Right cardiac atrium (tissue), 5 donors: ENCODE results near the gene ZDHHC19. TPM values are rescaled to one million over a fixed set of nuclear protein-coding genes. Genes with fewer than 3 reads are reported as not detected.
A peak's percentile ranks its signal among the peaks of the same experiment; 100 is the strongest.
"Not testable (repeated sequence)": the region's sequence is repeated elsewhere in the genome, so short reads cannot be mapped to it uniquely, and the experiment has no call there.

ENCODE experiments used
- ATAC-seq, 2 donors: fragments of 200-7000 bp; cut with Tn5 transposase; one replicate each; pipeline versions ENCODE4 v1.8.0 to v1.9.1; 2020; ENCODE audit warnings: moderate library complexity in 2 of 2, mild to moderate bottlenecking in 1 of 2
- DNase-seq, 3 donors: peaks; one replicate each; pipeline ENCODE4 v3.0.0-alpha.2; 2020
- H3K27ac ChIP-seq: one replicate; pipeline ENCODE4 v1.5.1; 2013; ENCODE audit warnings: mild to moderate bottlenecking, low read length, control low read depth, moderate library complexity
- H3K27me3 ChIP-seq: one replicate; pipeline ENCODE4 v1.6.1; 2013; ENCODE audit not compliant: control insufficient read depth, insufficient read depth
- H3K4me1 ChIP-seq: one replicate; pipeline ENCODE4 v1.6.1; 2013; ENCODE audit warnings: low read length; ENCODE audit not compliant: control insufficient read depth, insufficient read depth
- H3K4me3 ChIP-seq: one replicate; pipeline ENCODE4 v1.5.1; 2013; ENCODE audit warnings: low read length, control low read depth
- H3K9me3 ChIP-seq: one replicate; pipeline ENCODE4 v1.6.1; 2013; ENCODE audit warnings: low read length; ENCODE audit not compliant: control insufficient read depth
- WGBS: extraction: QIAGEN DNeasy Blood & Tissue Kit; methylation state at CpG from one replicate; pipeline ENCODE4 v1.1.7; 2013; 5-methylcytosine and 5-hydroxymethylcytosine counted together
- intact Hi-C, 4 donors: fragments of 100-400 bp; cut with DNase I; formaldehyde crosslinking; loops; one replicate each; pipeline versions ENCODE4 v1.11.0 to v1.14.0; 2022 to 2023
- polyA plus RNA-seq: library from polyadenylated mRNA; stranded (reverse); fragments of 200-250 nt; gene quantifications from one replicate; pipeline ENCODE4 v1.2.3, GENCODE V29; 2013
- total RNA-seq, 4 donors: library from RNA; stranded (reverse); fragmentation: NEBNext Ultra II Directional; extraction: Animal tissue kit (Norgen Biotek cat#: 25700); gene quantifications; one replicate each; pipeline ENCODE4 v1.2.1, GENCODE V29; 2021
- donor health status: healthy with polysubstance abuse.
- donor health status: DM: no; HTN: yes; CAD: no.
- donor health status: DM: no; HTN: no; CAD: no.
- donor health status: DM: no; HTN: yes; CAD: no; lungs with severe emphysema.
- donor health status: DM: yes; HTN: yes; CAD: no.

ZDHHC19 gene
- total and polyA plus RNA-seq, 5 donors, result 1.9 TPM; not detected in 4

GRCh38 chr3:196214783-196215441 is 3.7 kb upstream of the ZDHHC19 start:
- ATAC-seq, result no peak
- DNase-seq, result no peak
- WGBS, result 81% methylated on average over 16 of the region's 16 CpGs
- H3K9me3 ChIP-seq, result no peaks in the 10 kb centered on the region
- no peaks in the 10 kb centered on the region for H3K27me3 ChIP-seq
- intact Hi-C loops, result no loop called here
- H3K4me1 ChIP-seq, result no peaks in the 10 kb centered on the region
- no peak overlapping the region for H3K4me3 ChIP-seq
- H3K27ac ChIP-seq, result no peak overlapping the region

- H3K27ac ChIP-seq, intact Hi-C loops, ATAC-seq, H3K4me1 ChIP-seq, DNase-seq, H3K4me3 ChIP-seq, H3K27me3 ChIP-seq, H3K9me3 ChIP-seq: not testable (repeated sequence)
- WGBS, result 87% methylated on average over 11 of the region's 11 CpGs
These were observed 1.1 kb downstream of the ZDHHC19 start for GRCh38 chr3:196209944-196210672.

GRCh38 chr3:196208942-196209695 is 2.1 kb downstream of the ZDHHC19 start:
- Histone ChIP-seq H3K27me3 (no peaks in the 10 kb centered on the region), H3K4me1 (no peaks in the 10 kb centered on the region), H3K27ac (no peak overlapping the region), H3K9me3 (no peaks in the 10 kb centered on the region), H3K4me3 (no peak overlapping the region)
- intact Hi-C loops, result no loop called here
- peak; percentile 20 to 22 for ATAC-seq
- WGBS, result 90% methylated on average over 24 of the region's 24 CpGs
- DNase-seq, result no peak

- no peak overlapping the region for H3K27ac ChIP-seq
- no peaks in the 10 kb centered on the region for H3K27me3 ChIP-seq
- no peaks in the 10 kb centered on the region for H3K4me1 ChIP-seq
- ATAC-seq, result peak; percentile 59 to 74
- WGBS, result 31% methylated on average over 49 of the region's 49 CpGs
- DNase-seq, result peak; percentile 55 to 84 (median 70)
- no peaks in the 10 kb centered on the region for H3K9me3 ChIP-seq
- intact Hi-C loops, result no loop called here
- H3K4me3 ChIP-seq, result no peak overlapping the region
These were observed 3.2 kb downstream of the ZDHHC19 start for GRCh38 chr3:196207833-196208607.

GRCh38 chr3:196207159-196207832 is 3.9 kb downstream of the ZDHHC19 start:
- peak in 1 of 3 donors; percentile 60 for DNase-seq
- no peak overlapping the region for H3K27ac ChIP-seq
- intact Hi-C loops, result no loop called here

GRCh38 chr3:196205442-196206205 is 5.6 kb downstream of the ZDHHC19 start:
- H3K27me3 ChIP-seq, H3K4me3 ChIP-seq, H3K4me1 ChIP-seq, H3K9me3 ChIP-seq, intact Hi-C loops, H3K27ac ChIP-seq, ATAC-seq: not testable (repeated sequence)
- WGBS, result 89% methylated on average over 9 of the region's 9 CpGs
- peak in 1 of 3 donors; percentile 7 for DNase-seq

More at GRCh38 chr3:196207159-196207832, 3.9 kb downstream of the ZDHHC19 start:
- Histone ChIP-seq H3K27me3 (no peaks in the 10 kb centered on the region), H3K9me3 (no peaks in the 10 kb centered on the region), H3K4me1 (no peaks in the 10 kb centered on the region), H3K4me3 (no peak overlapping the region)
- ATAC-seq, result peak; percentile 31 to 32
- WGBS, result 12% methylated on average over 50 of the region's 70 CpGs

- Histone ChIP-seq H3K27me3 (no peaks in the 10 kb centered on the region), H3K9me3 (no peaks in the 10 kb centered on the region), H3K27ac (no peak overlapping the region), H3K4me3 (no peak overlapping the region), H3K4me1 (no peaks in the 10 kb centered on the region)
- 84% methylated on average over 3 of the region's 3 CpGs for WGBS
- DNase-seq (no peak), ATAC-seq (no peak)
- intact Hi-C loops, result no loop called here
These were observed 7.4 kb downstream of the ZDHHC19 start for GRCh38 chr3:196203846-196204245.

GRCh38 chr3:196202516-196202970 is 8.7 kb downstream of the ZDHHC19 start:
- intact Hi-C loops, result no loop called here
- DNase-seq (peak; percentile 59 to 82 (median 80)), ATAC-seq (peak; percentile 70 to 74)
- no peaks in the 10 kb centered on the region for H3K27me3 ChIP-seq
- WGBS, result 42% methylated on average over 21 of the region's 21 CpGs
- no peak overlapping the region for H3K4me3 ChIP-seq
- H3K4me1 ChIP-seq, result no peaks in the 10 kb centered on the region
- H3K27ac ChIP-seq, result no peak overlapping the region
- H3K9me3 ChIP-seq, result no peaks in the 10 kb centered on the region

GRCh38 chr3:196198771-196199753 is 12.1 kb downstream of the ZDHHC19 start:
- Histone ChIP-seq H3K4me3 (no peak overlapping the region), H3K27me3 (no peaks in the 10 kb centered on the region), H3K9me3 (no peaks in the 10 kb centered on the region), H3K27ac (no peak overlapping the region), H3K4me1 (peaks cover 2% of the 10 kb centered on the region)
- intact Hi-C loops, result loop anchor here in 2 of 4 donors (5.0 kb wide), 2 partner anchors 122 to 127 kb away; no protein-coding TSS in a partner anchor
- ATAC-seq, result no peak
- 72% methylated on average over 19 of the region's 19 CpGs for WGBS
- DNase-seq, result peak in 1 of 3 donors; percentile 25
